HG03039 (cell line): Measurements from ENCODE around the gene GSTCD.
A peak's percentile ranks its signal among the peaks of the same experiment; 100 is the strongest.
"Not testable (repeated sequence)": the region's sequence is repeated elsewhere in the genome, so short reads cannot be mapped to it uniquely, and the experiment has no call there.

Experiments used
- ATAC-seq: cut with Tn5 transposase; IDR thresholded peaks from one replicate; pipeline ENCODE4 v1.9.1; 2021; ENCODE audit warnings: mild to moderate bottlenecking, moderate library complexity; ENCODE audit not compliant: unreplicated experiment

The GSTCD gene

DNA sequence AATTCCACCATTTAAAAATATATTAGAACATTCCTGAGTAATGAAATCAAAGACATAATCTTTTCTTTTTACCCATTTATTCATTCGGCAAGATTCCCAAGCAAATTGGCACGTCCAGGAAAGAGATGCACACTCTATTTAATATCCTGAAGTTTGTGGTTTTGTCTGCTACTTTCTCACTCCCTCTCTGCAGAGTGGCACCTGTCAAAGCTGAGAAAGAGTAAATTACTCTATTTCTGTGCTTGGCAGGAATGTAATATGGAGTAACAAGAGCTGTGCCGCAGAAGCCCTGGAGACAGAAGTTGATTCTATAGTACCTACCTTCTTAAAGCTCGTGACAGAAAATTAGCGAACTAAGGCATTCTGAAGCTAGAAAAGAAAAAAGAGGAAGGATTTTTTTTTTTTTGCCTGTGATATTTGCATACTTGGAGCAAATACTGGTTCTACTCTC, 5.5 kb downstream of the GSTCD start:
- peak; percentile 39 for ATAC-seq

DNA sequence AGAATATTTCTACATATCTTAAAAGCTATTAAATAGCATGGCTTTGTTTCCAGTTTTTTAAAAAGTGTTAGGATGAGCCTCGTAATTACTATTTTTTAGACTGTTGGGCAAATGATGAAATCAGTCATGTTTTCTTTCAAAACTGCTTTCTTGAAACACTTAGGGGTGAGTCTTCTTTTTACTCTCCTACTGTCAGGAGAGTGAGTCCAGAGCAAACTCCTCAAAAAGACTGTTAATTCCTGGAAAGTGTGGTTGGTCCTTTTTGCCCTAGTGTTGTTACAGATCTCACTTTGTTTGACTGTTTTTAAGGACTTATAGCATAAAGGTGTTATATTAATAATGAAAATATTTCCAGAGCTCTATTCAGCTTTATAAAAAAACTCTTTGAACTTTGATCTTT, 6.3 kb downstream of the GSTCD start:
- no peak for ATAC-seq

DNA sequence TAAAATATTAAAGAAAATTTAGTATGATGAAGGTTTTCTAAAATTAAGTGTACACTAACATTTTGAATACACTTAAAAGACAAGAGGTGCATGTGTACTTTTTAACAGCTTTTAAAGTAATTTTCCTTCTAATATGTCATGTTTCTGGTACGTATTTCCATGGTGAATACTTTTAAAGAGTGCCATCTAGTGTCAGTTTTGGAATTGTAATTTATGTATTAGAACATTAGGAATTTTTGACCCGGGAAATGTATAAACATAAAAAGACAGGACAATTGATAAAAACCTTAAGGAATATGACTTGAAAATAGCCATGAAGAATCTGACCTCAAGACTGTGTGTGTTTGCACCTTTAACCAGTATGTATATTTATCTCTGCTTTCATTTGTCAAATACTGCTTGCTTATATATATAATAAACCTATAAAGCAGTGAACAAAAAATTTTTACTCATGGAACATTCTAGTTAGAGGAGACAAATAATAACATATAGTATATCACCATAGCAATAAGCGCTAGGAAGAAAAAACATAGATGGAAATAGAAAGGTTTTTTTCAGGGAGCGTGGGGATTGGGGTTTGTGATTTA, 7.2 kb downstream of the GSTCD start:
- no peak for ATAC-seq

DNA sequence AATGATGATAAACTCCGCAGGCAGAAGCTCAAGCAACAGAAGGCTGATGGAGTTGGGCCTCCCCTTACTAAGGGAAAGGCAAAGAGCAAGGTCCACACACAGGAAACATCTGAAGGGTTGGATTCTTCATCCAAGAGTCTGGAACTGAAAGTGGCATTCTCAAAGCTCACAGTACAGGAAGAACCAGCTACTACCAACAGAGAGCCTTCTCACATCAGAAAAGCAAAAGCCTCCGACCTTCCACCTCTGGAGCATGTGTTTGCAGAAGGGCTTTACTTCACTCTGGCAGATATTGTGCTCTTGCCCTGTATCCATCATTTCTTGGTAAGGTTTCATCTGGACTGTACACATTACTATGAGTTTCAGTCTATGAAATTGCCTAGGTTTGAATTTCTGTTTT, 10.6 kb downstream of the GSTCD start:
- ATAC-seq: no peak

DNA sequence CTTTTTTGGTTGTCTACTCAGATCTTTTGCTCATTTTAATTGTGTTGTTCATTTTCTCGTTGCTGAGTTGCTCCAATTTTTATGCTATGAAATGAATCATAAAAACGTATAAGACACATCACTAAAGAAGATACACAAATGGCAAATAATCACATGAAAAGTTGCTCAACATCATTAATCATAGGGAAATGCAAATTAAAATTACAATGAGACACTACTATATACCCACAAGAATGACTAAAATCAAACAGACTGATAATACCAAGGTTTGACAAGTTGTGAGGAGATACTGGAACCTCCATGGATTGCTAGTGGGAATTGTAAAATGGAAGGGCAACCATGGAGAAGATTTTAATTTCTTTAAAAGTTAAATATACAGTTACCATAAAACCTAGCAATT, 17.0 kb downstream of the GSTCD start:
- ATAC-seq: no peak

DNA sequence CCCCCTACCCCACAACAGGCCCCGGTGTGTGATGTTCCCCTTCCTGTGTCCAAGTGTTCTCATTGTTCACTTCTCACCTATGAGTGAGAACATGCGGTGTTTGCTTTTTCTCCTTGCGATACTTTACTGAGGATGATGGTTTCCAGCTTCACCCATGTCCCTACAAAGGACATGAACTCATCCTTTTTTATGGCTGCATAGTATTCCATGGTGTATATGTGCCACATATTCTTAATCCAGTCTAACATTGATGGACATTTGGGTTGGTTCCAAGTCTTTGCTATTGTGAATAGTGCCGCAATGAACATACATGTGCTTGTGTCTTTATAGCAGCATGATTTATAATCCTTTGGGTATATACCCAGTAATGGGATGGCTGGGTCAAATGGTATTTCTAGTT, 21.3 kb downstream of the GSTCD start:
- ATAC-seq: not testable (repeated sequence)

DNA sequence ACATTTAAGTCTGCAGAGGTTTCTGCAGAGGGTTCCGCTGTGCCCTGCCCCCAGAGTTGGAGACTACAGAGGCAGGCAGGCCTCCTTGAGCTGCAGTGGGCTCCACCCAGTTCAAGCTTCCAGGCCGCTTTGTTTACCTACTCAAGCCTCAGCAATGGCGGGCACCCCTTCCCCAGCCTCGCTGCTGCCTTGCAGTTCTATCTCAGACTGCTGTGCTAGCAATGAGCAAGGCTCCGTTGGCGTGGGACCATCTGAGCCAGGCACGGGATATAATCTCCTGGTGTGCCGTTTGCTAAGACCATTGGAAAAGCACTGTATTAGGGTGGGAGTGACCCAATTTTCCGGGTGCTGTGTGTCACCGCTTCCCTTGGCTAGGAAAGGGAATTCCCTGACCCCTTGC, 26.6 kb downstream of the GSTCD start:
- not testable (repeated sequence) for ATAC-seq

DNA sequence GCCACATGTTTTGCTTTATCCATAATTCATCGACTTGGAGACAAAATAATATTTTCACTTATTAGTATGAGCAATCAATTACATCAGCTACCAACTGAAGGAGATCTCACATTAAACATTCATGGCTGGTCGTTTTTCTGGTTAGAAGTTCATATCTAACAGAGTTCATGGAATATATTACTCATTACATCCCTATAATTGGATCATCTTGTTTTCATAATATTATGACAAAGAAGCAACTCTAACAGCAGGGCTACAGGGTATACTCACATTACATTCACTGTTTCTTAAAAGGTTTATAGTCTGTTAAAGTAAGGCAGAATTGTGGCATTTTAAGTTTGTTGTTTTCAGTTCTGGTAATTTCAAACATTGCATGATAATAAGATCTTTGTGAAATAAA, 33.0 kb downstream of the GSTCD start:
- no peak for ATAC-seq

DNA sequence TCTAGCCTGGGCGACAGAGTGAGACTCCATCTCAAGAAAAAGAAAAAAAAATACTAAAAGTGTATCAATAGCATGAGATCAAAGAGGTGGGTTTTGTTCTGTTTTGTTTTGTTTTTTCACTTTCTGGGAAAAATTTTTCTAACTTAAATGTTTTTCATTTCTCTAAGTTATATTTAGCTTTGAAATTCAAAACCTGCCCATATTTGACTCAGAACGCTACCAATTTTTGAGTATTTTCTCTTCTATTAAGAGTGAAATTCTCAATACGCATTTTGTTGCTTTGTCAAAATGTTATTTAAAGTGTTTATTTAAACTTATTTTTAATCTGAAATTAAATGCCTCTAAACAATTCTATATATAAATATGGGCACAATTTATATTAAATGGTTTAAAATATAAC, 39.6 kb downstream of the GSTCD start:
- no peak for ATAC-seq

DNA sequence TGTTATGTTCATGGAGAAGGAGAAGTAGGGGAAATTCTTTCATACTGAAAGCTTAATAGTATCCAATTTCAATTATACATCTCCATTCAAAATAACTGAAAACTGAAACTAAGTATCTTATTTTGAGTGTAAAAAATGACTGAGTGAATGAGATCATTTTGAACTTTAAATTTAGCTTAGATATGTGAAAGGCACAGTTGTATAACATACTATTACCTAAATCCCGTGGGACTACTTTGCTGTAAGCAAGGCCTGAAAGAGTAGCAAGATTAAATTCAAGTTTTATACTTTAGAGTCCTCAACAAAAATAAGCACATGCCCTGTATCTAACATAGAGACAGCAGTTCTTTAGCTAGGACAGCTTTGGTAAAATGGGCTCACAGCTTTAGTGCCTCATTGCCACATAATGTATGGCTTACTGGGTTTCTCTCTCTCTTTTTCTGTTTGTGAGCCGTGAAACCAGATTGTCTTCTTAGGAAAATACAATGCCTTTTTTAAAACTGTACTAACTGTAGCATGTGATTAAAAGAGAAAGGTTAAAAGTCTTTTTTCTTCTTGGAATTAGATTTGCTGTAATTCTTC, 43.2 kb downstream of the GSTCD start:
- ATAC-seq: no peak

DNA sequence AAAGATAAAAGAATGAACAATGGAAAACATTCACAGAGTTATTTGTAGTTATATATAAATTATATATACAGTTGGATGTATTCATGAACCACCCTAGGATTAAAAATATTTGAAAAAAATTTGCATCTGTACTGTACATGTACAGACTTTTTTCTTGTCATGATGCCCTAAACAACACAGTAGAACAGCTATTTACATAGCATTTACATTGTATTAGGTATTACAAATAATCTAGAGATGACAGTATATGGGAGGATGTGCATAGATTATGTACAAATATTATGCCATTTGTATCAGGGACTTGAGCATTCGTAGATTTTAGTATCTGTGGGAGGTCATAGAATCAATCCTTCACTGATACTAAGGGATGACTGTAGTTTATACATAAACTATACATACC, 44.8 kb downstream of the GSTCD start:
- no peak for ATAC-seq

DNA sequence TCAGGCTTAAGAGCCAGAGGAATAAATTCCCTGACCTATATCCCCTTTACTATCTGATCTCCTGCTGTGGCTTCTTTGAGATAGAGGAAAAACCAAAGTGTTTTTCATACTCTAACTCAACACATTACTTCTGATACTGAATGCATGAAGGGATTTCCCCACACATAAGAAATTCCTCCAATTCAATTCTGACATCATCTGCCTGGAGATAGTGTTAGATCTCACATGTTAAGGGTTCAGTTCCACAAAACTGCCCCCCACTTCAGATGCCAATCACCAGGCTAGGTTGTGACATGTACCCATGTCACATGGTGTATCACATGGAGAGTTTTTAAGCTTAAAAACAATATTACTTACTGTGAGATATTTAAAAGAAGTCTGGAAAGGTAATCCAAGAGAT, 46.8 kb downstream of the GSTCD start:
- no peak for ATAC-seq

DNA sequence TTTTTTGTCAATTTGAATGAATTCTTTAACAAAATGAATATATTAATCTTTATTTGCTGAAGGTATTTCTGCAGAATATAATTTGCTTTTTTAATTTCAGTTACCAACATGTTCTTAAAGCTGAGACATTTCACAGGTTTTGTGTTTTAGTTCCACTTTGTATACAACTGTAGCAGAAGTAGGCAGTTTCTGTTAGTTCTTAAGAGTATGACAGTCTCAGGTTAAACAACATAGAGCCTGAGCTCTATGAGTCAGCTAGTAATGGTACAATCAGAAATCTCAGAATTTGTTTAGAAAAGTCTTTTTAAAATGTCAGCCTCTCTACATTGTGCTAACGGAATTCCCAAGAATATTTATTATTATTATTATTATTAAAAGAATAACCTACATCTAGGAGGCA, 50.4 kb downstream of the GSTCD start:
- ATAC-seq: no peak

DNA sequence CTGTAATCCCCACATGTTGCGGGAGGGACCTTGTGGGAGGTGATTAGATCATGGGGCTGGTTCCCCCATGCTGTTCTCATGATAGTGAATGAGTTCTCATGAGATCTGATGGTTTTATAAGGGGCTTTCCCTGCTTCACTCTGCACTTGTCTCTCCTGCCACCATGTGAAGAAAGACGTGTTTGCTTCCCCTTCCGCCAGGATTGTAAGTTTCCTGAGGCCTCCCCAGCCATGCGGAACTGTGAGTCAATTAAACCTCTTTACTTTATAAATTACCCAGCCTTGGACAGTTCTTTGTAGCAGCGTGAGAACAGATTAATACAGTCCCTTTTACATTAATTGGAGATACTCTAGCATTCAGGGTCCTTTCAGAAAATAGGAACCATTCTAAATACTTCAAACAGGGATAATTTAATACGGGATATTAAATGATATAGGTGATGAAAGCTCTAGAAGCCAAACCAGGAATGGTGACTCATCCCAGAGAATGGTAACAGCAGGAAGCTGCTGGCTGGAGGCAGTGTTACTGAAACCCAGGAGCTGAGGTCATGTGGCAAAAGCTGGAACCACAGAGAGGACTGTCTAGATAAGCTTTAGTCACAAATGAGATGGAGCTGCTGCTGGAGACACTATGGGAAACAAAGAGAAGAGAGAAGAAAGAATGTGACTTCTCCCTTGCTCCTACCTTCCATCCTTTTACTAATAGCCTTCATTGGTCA, 57.3 kb downstream of the GSTCD start:
- no peak for ATAC-seq

DNA sequence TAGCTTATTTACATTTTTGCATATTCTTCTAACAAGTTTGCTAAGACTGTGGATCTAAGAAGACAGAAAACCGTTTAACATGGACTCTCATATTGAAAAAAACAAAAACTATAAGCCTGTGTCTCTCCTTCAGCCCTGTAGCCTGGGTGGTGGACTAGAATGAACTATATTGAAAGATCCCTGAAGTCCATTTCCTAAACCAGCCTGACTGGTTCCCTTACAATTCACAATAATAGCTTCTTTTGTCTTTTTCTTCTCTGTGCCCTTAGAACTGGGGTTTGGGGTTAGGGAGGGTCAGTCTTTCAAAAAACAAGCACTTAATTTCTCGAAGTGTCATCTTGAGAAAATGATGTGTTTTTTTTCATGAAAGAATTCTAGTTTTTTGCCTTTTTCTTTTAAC, 59.0 kb downstream of the GSTCD start:
- ATAC-seq: no peak

DNA sequence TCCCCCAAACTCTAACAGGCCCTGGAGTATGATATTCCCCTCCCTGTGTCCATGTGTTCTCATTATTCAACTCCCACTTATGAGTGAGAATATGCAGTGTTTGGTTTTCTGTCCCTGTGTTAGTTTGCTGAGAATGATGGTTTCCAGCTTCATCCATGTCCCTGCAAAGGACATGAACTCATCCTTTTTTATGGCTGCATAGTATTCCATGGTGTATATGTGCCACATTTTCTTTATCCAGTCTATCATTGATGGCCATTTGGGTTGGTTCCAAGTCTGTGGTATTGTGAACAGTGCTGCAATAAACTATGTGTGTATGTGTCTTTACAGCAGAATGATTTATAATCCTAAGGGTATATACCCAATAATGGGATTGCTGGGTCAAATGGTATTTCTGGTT, 61.9 kb downstream of the GSTCD start:
- not testable (repeated sequence) for ATAC-seq

DNA sequence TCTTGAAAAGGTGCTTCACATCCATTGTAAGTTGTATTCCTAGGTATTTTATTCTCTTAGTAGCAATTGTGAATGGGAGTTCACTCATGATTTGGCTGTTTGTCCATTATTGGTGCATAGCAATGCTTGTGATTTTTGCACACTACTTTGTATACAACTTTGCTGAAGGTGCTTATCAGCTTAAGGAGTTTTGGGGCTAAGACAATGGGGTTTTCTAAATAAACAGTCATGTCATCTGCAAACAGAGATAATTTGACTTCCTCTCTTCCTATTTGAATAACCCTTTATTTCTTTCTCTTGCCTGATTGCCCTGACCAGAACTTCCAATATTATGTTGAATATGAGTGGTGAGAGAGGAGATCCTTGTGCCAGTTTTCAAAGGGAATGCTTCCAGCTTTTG, 63.5 kb downstream of the GSTCD start:
- ATAC-seq: not testable (repeated sequence)

DNA sequence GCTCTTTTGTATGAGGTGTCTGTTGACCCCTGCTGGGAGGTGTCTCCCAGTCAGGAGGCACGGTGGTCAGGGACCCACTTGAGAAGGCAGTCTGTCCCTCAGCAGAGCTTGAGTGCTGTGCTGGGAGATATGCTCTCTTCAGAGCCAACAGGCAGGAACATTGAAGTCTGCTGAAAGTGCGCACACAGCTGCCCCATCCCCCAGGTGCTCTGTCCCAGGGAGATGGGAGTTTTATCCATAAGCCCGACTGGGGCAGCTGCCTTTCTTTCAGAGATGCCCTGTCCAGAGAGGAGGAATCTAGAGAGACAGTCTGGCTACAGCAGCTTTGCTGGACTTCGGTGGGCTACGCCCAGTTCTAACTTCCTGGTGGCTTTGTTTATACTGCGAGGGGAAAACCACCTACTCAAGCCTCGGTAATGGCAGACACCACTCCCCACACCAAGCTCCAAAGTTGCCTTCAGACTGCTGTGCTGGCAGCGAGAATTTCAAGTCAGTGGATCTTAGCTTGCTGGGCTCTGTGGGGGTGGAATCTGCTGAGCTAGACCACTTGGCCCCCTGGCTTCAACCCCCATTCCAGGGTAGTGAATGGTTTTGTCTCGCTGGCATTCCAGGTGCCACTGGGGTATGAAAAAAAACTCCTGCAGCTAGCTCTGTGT, 67.3 kb downstream of the GSTCD start:
- not testable (repeated sequence) for ATAC-seq

DNA sequence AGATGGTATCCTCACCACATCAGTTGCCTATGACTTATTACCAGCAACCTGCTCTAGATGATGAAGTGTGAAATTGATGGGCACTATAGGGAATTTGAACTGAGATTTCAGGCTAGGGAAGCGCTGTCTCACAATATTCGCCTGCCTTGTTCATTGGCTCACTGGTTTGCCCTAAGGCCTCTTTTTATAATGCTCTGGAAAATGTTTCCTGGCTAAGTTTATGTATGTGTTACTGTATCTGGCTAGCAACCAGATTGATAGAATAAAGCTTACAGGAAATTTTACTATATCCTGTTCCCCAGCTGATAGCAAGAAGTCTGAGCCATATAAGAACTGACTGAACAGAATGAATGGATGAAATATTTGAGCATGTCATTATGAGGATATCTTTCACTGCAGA, 71.6 kb downstream of the GSTCD start:
- ATAC-seq: no peak

DNA sequence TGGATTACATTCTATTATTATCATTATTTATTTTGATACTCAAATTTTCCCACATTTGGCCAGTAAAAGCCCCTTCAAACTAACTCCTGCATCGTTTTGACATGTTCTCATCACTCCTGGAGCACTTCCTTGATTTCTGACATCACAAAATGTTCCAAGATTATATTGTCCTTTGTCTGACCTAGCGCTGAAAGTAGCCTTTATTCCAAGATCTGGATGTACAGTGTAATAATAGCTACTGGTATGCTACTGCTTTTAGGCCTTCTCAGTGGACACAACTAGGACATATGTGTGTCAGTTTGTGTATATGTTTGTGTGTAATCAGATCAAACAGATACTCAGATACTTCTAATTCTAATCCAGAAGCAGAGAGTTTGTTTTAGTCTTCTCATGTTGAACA, 76.2 kb downstream of the GSTCD start:
- no peak for ATAC-seq

DNA sequence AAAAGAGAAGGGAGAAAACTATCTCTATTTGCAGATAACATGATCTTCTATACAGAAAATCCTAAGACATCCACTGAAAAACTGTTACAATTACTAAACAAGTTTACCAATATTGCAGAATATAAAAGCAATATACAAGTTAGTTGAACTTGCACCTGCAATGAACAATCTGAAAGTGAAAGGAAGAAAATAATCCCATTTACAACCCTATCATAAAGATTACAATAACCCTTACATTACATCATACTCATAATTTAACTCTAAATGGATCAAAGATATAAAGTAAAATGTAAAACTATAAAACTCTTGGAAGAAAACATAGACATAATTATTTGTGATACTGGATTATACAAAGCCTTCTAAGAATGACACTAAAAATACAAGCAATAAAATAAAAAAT, 77.2 kb downstream of the GSTCD start:
- ATAC-seq: no peak

DNA sequence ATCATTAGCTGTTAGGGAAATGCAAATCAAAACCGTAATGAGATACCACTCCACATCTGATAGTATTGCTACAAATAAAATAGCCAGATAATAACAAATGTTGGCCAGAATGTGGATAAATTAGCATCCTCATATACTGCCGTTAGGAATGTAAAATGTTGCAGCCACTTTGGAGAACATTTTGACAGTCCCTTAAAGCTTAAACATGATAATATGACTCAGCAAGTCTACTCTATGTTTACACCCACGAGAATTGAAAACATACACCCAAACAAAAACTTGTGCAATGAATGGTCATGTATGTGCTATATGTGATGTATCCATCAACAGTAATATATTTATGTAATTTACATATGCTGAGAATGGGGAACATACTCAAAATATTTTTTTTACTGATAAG, 78.2 kb downstream of the GSTCD start:
- ATAC-seq: no peak
